A673 (cell line): Measurements from ENCODE around the gene APC2.

Source experiments
- CTCF ChIP-seq: fragments of 300-800, 200-600 bp; sonication (generic); conservative IDR thresholded peaks from 2 replicates; pipeline ENCODE4 v1.5.1; 2017; ENCODE audit warnings: low read depth, mild to moderate bottlenecking, antibody characterized with exemption, low read length, moderate library complexity, mixed read lengths
- EZH2 ChIP-seq: fragments of 200-600 bp; sonication (generic); IDR thresholded peaks from 2 replicates; pipeline ENCODE4 v1.6.1; 2017; ENCODE audit warnings: borderline replicate concordance, low read depth, mild to moderate bottlenecking, mixed read lengths, antibody characterized with exemption, low read length; ENCODE audit not compliant: poor library complexity, severe bottlenecking

- TF ChIP-seq CTCF (no peak), EZH2 (no peak)
Observed at GRCh38 chr19:1457892-1458291, 8.0 kb downstream of the APC2 start.
